ENCODE results near the gene TIAM2. TPM values are rescaled to one million over a fixed set of nuclear protein-coding genes. Genes with fewer than 3 reads are reported as not detected.
"Not testable (repeated sequence)": the region's sequence is repeated elsewhere in the genome, so short reads cannot be mapped to it uniquely, and the experiment has no call there.

Gene TIAM2
- total RNA-seq, 1 donor from 2014 or later, result 5.9 TPM

GRCh38 chr6:155093430-155093829, 98.3 kb downstream of the TIAM2 start:
- no peak for DNase-seq (ENCODE audit: low spot score)

GRCh38 chr6:155100087-155100486, 105.0 kb downstream of the TIAM2 start:
- no peak for DNase-seq (ENCODE audit: low spot score)

GRCh38 chr6:155100591-155100990, 105.5 kb downstream of the TIAM2 start:
- DNase-seq (ENCODE audit: low spot score), result no peak

- DNase-seq (ENCODE audit: low spot score), result not testable (repeated sequence)
These were observed 108.0 kb downstream of the TIAM2 start for GRCh38 chr6:155103083-155103645.

- DNase-seq (ENCODE audit: low spot score), result no peak
These were observed 108.8 kb downstream of the TIAM2 start for GRCh38 chr6:155103816-155104366.

- no peak for DNase-seq (ENCODE audit: low spot score)
These were observed 111.5 kb downstream of the TIAM2 start for GRCh38 chr6:155106456-155107115.

GRCh38 chr6:155107432-155108069, 112.4 kb downstream of the TIAM2 start:
- no peak for DNase-seq (ENCODE audit: low spot score)

- no peak for DNase-seq (ENCODE audit: low spot score)
These were observed 113.1 kb downstream of the TIAM2 start for GRCh38 chr6:155108070-155108820.

- no peak for DNase-seq (ENCODE audit: low spot score)
These were observed 115.6 kb downstream of the TIAM2 start for GRCh38 chr6:155110721-155111120.

- DNase-seq (ENCODE audit: low spot score), result no peak
These were observed 117.6 kb downstream of the TIAM2 start for GRCh38 chr6:155112757-155113156.

- no peak for DNase-seq (ENCODE audit: low spot score)
These were observed 120.9 kb downstream of the TIAM2 start for GRCh38 chr6:155115893-155116570.

- no peak for DNase-seq (ENCODE audit: low spot score)
These were observed 121.4 kb downstream of the TIAM2 start for GRCh38 chr6:155116571-155116910.

GRCh38 chr6:155117256-155117655, 122.1 kb downstream of the TIAM2 start:
- DNase-seq (ENCODE audit: low spot score), result no peak

- no peak for DNase-seq (ENCODE audit: low spot score)
These were observed 122.7 kb downstream of the TIAM2 start for GRCh38 chr6:155117785-155118184.

- DNase-seq (ENCODE audit: low spot score), result not testable (repeated sequence)
These were observed 124.1 kb downstream of the TIAM2 start for GRCh38 chr6:155119201-155119600.

GRCh38 chr6:155120034-155120433, 124.9 kb downstream of the TIAM2 start:
- no peak for DNase-seq (ENCODE audit: low spot score)

GRCh38 chr6:155121294-155121693, 126.2 kb downstream of the TIAM2 start:
- no peak for DNase-seq (ENCODE audit: low spot score)

GRCh38 chr6:155121699-155122098, 126.6 kb downstream of the TIAM2 start:
- no peak for DNase-seq (ENCODE audit: low spot score)

GRCh38 chr6:155122199-155122950, 127.3 kb downstream of the TIAM2 start:
- DNase-seq (ENCODE audit: low spot score), result no peak

- DNase-seq (ENCODE audit: low spot score), result no peak
These were observed 128.4 kb downstream of the TIAM2 start for GRCh38 chr6:155123520-155123919.
